HG03045 (cell line): ENCODE measurements around the gene USP10.

Experiments used
- ATAC-seq: cut with Tn5 transposase; IDR thresholded peaks from one replicate; pipeline ENCODE4 v1.9.1; 2021; ENCODE audit warnings: mild to moderate bottlenecking, moderate library complexity; ENCODE audit not compliant: unreplicated experiment

Gene USP10

GRCh38 chr16:84768808-84769197 is 69.0 kb downstream of the USP10 start:
- no peak for ATAC-seq

- no peak for ATAC-seq
Observed at GRCh38 chr16:84769416-84769815, 69.6 kb downstream of the USP10 start.

- ATAC-seq: no peak
Observed at GRCh38 chr16:84773312-84773711, 73.5 kb downstream of the USP10 start.

DNA sequence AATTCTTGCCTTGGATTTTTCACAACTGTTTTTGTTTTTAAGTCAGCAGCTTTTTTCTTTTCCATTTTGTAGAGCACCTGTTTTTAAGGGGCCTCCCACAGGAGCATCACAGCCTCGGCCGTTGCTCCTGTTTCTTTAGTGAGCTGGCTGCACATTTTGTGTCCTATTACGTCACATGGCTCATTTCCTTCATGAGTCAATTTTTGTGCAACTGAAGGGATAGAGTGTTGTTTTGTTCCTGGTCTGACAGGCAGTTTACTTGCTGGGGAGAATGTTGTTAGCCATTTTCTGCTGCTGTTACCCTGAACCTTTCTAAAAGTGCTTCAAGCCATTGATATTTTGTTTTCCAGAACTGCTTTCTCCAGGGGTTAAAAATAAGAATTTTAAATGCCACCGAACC is 75.0 kb downstream of the USP10 start:
- no peak for ATAC-seq

DNA sequence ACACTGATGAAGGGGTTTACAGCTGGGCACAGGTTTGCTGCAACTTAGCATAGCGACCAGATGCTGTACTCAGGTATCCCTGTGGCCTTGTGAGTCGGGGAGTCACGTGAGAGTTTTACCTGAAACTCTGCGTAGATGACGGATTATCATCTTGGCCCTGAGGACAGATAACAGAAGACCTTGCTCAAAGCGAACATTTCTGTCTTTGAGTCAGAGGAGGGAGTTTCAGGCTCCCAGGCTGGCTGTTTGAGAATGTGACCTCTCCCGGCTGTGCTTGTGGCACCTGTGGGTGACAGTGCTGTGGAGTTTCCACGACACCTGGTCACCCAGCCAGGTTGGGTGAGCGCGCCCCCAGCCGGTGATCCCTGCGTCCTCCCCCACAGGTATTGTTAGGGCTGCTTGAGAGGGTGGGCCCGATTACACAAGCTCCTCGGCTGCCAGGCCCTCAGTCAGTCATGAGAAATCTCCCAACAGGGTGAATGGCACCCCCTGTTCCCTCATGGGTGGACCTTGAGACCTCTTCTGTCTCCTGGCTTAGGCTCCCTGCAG is 75.5 kb downstream of the USP10 start:
- ATAC-seq: no peak

DNA sequence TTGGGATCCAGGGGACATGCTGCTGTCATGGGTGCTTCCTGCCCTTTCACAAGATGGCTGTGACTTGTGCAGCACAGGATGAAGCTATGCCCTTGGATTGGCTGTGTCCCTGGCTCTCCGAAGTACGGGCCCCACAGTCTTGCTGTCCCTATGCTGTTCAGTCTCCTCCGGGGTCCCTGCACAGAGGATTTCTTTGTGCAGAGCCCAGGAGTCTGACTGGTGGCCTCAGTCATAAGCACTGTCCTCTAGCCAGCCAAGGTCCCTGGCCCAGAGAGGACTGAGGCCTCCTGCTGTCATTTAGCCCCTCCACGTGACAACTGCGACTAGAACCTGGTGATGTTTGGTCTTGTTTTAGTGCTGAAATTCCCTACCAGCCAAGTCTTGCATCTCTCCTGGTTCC is 77.6 kb downstream of the USP10 start:
- ATAC-seq: no peak

DNA sequence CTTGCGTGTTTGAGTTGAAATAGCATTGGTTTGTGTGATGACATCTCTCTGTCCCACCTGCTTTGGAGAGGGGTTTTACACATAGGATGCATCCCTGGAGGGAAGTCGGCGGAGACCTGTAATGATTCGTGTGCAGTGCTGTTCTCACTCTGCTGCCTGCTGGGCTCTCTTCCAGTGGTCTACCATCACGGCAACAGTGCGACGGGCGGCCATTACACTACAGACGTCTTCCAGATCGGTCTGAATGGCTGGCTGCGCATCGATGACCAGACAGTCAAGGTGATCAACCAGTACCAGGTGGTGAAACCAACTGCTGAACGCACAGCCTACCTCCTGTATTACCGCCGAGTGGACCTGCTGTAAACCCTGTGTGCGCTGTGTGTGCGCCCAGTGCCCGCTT is 78.9 kb downstream of the USP10 start:
- no peak for ATAC-seq

DNA sequence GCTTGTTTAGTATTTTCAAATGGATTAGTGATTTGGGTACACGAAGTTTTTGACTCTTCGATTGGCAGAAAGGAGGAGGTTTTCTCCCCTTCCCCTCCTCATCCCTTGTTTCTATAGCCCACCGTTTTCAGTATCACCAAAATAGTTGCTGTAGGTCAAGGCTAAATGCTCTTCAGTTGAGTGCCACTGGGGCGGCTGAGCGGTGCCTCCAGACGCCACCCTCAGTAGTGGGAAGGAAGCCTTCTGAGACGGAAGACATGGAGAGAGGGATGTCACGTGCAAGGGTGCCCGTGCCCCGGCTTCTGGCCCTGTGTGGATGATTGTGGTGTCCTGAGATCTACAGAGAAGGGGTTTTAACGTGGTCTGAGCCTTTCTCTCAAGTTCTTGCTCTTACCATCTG is 80.3 kb downstream of the USP10 start:
- ATAC-seq: no peak

DNA sequence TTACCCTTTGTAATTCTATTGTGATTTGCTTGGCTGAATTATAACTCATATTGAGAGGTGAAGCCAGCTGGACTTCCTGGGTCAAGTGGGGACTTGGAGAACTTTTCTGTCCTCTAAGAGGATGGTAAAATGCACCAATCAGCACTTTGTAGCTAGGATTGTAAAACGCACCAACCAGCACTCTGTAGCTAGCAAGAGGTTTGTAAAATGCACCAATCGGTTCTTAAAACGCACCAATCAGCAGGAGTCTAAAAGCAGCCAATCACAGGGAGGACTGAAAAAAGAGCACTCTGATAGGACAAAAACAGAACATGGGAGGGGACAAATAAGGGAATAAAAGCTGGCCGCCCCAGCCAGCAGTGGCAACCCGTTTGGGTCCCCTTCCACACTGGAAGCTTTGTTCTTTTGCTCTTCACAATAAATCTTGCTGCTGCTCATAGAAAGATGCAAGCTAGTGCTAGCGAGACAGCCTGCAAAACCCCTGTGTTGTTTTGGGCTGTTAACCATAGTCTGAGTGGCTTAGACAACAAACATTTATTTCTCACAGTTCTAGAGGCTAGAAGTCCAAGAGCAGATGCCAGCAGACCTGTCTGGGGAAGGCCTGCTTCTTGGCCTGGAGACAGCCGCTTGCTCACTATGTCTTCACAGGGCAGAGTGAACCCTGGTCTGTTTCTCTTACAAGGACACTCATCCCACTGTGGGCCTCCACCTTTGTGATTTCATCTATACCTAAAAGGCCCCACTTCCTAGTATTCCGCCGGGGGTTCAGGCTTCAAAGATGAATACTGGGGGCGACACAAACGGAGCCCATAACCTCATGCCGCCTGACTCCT is 81.0 kb downstream of the USP10 start:
- no peak for ATAC-seq

DNA sequence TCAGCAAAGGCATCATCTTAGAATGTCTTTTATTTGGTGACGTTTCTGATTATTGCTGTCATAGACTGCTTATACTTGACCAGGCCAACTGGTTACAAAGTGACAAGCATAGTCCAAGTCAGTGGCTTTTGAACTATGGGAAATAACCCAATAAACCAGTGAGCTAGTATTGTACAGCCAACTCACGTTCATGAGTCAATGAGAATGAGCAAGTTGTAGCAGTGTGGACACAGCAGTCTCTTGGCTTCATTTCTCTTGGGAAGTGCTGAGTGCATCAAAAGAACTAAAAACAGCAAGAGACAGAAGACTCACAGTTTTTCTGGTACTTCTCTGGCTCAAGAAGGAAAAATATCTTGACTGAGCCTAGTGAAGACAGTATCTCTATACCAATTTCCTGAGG is 83.0 kb downstream of the USP10 start:
- no peak for ATAC-seq

DNA sequence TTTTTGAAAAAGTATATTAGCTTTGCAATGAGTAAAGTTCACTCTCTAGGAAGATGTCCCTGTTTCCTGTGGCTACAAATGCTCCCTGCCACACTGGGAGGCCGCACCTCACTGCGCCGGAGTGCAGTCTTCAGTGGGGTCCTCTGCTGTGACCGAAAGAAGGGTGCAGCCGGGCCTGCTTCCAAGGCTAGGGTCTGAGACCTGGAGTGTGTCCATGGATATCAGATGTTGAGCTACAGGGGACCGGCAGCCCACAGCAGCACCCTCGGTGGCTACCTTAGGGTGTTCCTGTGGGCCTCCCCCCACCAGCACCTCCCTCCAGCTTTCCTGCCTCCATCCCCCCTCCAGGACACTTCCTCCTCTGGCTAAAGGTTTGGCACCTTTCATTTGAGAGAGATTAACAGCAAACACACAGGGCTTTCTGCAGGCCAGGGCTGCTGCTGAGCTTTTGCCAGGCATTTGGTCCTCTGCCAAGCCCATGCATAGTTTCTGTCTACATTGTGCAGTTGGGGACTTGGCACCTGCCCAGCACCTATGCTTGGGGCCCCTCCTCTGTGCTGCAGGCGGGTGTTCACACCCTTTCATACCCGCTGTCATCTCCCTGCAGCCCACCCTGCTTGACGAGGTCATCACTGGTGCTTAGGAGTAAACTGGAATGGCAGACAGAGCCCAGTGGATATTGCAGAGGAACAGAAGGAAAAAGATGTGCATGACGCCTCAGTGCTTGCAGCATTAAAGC is 86.2 kb downstream of the USP10 start:
- no peak for ATAC-seq

DNA sequence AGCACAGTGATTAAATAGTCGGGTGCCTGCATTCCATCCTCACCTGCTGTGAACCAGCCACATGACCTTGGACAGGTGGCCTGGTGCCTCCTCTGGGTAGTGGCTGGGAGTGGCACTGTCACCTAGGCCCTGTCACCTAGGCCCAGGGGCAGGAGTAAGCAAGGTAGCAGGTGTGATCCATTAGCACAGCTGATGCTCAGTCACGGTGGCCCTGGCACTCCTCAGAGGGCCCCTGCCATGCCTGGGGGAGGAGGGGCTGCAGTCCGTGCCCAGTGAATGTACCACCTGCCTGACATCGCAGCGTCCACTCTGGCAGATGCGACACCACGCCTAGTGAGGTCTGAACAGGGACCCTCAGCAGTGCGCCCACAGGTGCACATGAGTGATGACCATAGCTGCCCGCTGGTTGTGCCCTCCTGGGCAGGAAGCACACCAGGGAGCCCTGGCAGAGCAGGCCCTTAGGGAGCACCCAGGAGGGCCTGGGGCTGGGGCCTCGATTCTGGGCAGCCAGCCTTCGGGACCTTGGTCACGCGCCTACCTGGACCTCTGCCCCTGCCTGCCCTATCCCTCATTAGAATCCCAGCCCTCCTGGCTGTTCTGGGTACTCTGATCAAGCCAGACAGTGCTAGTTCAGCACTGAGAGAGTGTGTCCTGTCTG is 86.9 kb downstream of the USP10 start:
- no peak for ATAC-seq

GRCh38 chr16:84787263-84787622 is 87.4 kb downstream of the USP10 start:
- no peak for ATAC-seq

- ATAC-seq: no peak
Observed at GRCh38 chr16:84788920-84789391, 89.2 kb downstream of the USP10 start.

- ATAC-seq: no peak
Observed at GRCh38 chr16:84789431-84789830, 89.6 kb downstream of the USP10 start.

- ATAC-seq: no peak
Observed at GRCh38 chr16:84790301-84790700, 90.5 kb downstream of the USP10 start.

DNA sequence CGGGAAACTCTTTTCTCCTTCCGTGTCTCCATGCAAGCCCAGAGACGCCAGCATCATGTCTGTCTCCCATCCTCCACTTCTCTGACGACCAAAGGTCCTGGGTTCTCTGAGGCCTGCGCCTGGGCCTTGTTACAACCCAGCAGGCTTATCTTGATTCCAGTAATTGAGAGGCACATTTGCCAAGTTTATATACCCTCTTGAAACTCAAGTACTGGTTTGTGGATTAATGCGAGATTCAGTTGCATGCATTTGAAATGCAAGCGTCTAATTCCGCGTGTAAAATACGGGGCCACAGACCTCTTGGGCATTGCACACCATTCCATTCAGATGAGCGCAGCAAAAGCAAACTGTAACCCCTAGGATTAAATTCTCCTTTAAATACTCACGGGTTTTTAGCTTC is 91.3 kb downstream of the USP10 start:
- no peak for ATAC-seq

DNA sequence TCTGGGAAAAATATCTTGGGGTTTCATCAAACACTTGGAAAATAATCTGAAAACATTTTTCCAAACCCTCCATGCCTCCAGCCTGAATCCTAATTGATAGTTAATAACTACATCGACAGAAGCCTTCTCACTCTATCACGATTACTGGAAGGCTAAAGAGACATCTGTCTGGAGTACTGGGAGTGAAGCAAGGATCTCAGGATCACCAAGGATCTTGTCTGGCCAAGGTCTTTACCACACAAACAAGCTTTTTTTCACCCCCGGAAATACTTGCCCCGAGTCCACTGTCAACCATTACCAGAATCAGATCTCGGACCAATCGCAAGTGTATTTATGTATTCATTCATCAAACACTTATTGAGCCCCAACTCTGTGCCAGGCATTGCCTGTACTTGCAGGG is 91.7 kb downstream of the USP10 start:
- ATAC-seq: no peak

GRCh38 chr16:84794186-84794585 is 94.4 kb downstream of the USP10 start:
- ATAC-seq: no peak

GRCh38 chr16:84794626-84795025 is 94.8 kb downstream of the USP10 start:
- no peak for ATAC-seq

DNA sequence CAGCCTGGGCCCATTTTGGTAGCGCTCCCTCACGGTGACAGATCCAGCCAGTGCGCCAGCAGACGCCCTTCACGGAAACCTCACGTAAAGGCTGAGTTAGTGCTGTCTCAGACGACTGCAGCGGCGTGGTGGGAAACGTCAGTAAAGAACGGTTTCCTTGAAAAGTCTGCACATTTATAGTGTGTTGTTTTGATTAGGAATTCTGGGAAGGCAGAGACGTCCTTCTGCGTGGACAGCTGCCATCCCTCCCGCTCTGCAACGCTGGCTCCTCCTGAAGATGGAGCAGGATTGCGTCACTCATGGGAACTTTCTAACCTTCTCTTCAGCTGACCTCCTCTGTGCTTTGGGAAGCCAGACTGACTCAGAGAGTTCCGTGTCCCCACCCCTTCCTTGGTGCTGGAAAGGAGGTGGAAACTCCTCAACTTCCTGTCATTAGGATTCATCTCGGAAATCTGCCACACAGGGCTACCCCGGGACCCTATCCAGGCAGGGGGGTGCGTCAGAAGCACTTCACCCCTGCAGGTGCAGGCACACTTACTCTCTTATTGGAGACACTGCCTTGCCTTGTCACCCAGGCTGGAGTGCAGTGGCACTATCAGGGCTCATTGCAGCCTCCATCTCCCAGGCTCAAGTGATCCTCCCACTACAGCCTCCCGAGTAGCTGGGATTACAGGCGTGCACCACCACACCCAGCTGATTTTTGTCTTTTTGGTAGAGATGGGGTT is 95.7 kb downstream of the USP10 start:
- no peak for ATAC-seq
